NCI-H526 treated with DMSO at 0.1 percent for 48 hours (cell line): Measurements from ENCODE around the gene MXD3.
"Not testable (repeated sequence)": the region's sequence is repeated elsewhere in the genome, so short reads cannot be mapped to it uniquely, and the experiment has no call there.

Source experiments
- DNase-seq: peaks from one replicate; lab custom pipeline; 2025; lab: John Stamatoyannopoulos, UW

Gene MXD3

GRCh38 chr5:177343000-177343399, 31.3 kb upstream of the MXD3 start:
- not testable (repeated sequence) for DNase-seq

GRCh38 chr5:177339107-177339638, 27.5 kb upstream of the MXD3 start:
- no peak for DNase-seq

- DNase-seq = no peak
Observed at GRCh38 chr5:177338251-177339106, 26.8 kb upstream of the MXD3 start.

GRCh38 chr5:177336603-177337494, 25.2 kb upstream of the MXD3 start:
- no peak for DNase-seq

- DNase-seq = peak; percentile 1
Observed at GRCh38 chr5:177336112-177336511, 24.4 kb upstream of the MXD3 start.

GRCh38 chr5:177335701-177336065, 24.0 kb upstream of the MXD3 start:
- DNase-seq = no peak

- DNase-seq = no peak
Observed at GRCh38 chr5:177334781-177335700, 23.3 kb upstream of the MXD3 start.

- DNase-seq = no peak
Observed at GRCh38 chr5:177334155-177334551, 22.5 kb upstream of the MXD3 start.

GRCh38 chr5:177333420-177334154, 21.9 kb upstream of the MXD3 start:
- DNase-seq = no peak

- no peak for DNase-seq
Observed at GRCh38 chr5:177332896-177333260, 21.2 kb upstream of the MXD3 start.

GRCh38 chr5:177332031-177332895, 20.6 kb upstream of the MXD3 start:
- no peak for DNase-seq

GRCh38 chr5:177330991-177331842, 19.5 kb upstream of the MXD3 start:
- DNase-seq = no peak

GRCh38 chr5:177329883-177330282, 18.2 kb upstream of the MXD3 start:
- no peak for DNase-seq

- no peak for DNase-seq
Observed at GRCh38 chr5:177328545-177329231, 17.0 kb upstream of the MXD3 start.

GRCh38 chr5:177327539-177328522, 16.1 kb upstream of the MXD3 start:
- no peak for DNase-seq

GRCh38 chr5:177325868-177326381, 14.2 kb upstream of the MXD3 start:
- no peak for DNase-seq

GRCh38 chr5:177320879-177321278, 9.2 kb upstream of the MXD3 start:
- no peak for DNase-seq
